Stimulated activated CD8-positive, alpha-beta memory T cell treated with anti-CD3 and anti-CD28 coated beads, Interleukin-12 subunit alpha, Interleukin-12 subunit beta, amount 100 ng/mL, for 24 hours (primary cell): ENCODE measurements around the gene CXCL14.

ENCODE experiments used
- DNase-seq: peaks from one replicate; pipeline ENCODE4 v3.0.0-alpha.2; 2020; ENCODE audit errors: extremely low read depth

CXCL14 gene

DNA sequence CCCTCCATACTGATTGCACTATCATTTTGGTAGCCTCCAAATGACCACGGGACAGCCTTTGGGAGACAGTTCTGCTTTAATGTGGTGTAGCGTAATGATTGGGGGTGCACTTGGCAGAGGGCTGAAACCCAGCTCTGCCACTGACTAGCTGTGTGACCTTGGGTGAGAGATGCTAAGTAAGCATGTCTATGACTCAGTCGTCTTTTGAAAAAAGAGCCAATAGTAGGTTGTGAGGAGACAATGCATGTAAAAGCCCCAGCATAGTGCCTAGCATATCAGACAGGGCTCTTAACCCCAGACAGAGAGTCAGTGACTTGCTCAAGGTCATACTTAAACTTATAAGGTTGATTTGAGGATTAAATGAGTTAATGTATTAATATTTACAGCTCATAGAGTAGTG is 18.0 kb upstream of the CXCL14 start:
- DNase-seq: no peak

DNA sequence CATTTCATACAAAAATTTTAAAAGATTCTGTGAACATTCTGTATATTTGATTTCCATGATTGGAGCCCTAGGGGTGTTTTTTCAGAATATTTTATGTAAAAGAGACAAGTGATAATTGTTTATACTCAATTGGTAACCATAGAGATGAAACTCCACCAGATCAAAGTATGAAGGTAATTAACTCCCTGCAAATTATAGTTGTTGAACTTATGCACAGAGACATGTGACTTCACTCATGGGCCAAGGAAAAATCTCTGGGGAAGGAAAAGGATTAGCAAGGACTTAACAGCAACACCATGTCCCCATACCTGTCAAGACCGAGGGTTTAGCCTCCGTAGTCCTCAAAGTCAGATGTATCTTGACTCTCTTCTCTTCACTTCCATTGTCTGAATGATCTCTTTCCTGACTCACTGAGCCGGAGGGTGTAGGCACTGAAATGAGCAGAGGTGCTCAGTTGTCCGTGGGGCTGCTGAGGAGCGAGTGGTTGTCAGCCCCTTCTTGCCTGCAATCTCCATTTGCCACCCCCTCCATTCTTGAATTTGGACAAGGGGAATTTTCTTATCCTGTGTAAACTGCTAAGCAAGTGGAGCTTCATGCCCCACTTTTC is 17.5 kb upstream of the CXCL14 start:
- no peak for DNase-seq

DNA sequence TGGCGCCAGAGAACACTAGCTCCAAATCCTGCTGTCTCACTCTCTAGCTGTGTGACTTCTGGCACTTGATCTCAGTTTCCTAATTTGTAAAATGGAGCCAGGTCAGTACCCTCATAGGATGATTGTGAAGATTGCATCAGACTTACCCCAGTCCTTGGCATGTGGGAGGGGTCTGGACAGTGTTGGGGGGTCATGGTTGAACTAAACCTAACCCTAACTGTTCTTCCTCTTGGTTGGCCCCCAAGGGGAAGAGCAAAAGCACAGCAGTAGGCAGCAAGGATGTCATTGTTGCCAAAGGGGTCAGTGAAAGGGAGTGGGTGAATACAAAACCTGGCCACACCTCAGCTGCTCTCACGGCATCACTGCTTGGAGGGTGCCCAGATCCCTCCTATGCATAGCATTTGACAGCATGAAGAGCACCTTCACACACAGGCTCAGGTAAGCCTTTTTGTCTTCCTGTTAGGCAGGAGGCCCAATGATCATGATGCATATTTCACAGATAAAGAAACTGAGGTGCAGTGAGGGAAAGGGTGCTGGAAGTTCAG is 15.7 kb upstream of the CXCL14 start:
- DNase-seq: no peak

DNA sequence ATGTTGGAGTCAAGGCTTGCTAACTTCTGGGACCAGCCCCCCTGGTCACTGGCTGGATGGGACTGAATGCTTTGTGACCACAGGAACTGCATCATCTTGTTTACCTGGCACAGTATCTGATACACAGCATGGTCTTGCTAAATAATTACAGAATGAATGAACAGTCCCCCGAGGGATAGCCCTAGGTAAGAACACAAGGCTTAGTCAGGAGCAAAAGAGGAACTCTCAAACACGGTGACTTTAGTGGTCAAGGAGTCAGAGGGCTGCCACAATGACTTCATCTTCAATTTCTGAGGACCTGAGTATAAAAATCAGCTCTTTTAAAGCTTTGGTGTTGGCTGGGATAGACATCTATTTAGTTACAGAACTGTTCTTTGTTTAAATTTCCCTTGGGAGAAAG is 15.1 kb upstream of the CXCL14 start:
- DNase-seq: no peak

DNA sequence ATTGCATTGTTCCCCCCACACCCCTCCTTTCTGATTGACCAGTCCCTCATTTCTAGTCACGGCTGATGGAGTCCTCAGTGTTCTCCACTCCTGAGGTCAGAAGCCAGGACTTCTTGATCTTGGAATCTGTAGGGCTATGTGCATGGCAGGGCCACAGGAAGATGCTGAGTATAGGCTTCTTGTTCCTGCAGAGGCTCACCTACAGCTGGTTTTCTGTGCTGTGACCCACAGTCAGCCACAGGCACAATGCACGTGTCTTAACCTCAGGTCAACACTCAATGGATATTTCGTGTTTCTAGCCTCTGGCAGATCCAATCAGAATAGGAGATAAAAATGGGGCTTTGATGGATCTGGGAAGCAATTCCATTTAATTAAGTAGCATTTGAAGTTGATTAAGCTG is 14.3 kb upstream of the CXCL14 start:
- no peak for DNase-seq

DNA sequence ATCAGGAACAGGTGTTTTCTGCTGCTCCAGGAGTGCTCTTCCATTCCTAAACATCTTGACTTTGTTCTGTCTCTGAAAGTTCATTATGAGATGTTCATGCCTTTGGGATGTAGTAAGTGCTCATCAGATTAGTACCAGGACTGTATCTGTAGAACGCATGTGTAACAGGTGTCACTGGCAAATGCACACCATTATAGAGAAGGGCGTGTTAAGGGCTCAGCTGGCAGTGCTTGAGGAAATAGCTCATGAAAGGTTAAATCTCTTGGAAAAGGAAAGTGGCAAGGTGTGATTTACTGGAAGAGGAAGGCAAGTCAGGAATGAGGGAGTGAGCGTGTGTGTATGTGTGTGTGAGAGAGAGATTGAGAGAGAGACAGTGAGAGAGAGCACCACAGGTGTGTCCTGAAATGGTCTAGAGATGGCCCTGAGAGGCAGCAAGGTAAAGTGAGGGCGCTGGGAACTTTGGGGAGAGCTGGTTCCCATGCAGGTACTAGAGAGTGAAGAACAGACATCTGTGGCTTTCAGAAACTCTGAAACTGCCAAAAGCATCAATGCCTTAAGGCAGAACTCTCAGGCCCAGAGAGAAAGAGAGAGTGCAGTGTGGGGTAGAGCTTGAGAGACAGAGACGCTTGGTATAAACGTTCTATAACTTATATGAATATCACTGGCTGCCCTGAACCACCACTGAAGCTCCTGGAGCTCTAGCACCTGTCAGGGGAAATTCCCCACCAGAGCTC is 13.7 kb upstream of the CXCL14 start:
- DNase-seq: no peak

DNA sequence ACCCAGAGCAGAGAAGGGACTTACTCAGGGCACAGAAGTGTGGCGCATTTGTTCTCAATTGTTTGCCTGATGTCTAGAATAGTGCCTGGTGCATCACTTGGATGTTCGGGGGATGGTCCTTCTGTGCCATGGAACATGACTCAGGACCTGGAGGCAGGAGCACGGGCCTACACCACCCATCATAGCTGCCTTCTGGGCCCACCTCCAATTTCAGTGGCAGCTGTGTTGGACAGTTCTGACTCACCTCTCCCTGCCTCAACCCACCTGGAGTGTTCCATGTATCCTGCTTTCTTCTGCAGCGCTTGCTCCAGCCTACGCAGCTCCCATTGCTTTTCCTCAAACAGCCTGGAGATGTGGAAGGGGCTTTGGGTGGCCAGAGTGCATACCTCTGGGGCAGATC is 12.5 kb upstream of the CXCL14 start:
- no peak for DNase-seq

DNA sequence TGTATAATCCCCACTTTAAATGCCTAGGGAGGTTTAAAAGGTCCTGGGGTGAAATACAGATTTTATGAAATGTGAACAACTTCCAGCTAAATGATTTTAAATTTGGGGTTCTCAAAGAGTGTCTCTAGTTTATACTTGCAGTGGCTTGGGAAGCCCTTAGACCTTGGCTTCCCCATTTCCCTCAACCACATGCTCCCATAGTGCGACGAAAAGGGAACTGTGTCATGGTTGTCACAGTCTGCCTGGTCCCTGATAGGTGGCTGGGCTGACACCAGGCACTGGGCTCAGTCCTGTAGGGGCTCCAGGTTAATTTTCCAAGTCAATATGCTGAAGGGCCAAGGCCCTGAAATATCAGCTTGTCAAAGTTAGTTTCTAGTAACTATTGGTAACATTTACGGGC is 10.4 kb upstream of the CXCL14 start:
- no peak for DNase-seq

DNA sequence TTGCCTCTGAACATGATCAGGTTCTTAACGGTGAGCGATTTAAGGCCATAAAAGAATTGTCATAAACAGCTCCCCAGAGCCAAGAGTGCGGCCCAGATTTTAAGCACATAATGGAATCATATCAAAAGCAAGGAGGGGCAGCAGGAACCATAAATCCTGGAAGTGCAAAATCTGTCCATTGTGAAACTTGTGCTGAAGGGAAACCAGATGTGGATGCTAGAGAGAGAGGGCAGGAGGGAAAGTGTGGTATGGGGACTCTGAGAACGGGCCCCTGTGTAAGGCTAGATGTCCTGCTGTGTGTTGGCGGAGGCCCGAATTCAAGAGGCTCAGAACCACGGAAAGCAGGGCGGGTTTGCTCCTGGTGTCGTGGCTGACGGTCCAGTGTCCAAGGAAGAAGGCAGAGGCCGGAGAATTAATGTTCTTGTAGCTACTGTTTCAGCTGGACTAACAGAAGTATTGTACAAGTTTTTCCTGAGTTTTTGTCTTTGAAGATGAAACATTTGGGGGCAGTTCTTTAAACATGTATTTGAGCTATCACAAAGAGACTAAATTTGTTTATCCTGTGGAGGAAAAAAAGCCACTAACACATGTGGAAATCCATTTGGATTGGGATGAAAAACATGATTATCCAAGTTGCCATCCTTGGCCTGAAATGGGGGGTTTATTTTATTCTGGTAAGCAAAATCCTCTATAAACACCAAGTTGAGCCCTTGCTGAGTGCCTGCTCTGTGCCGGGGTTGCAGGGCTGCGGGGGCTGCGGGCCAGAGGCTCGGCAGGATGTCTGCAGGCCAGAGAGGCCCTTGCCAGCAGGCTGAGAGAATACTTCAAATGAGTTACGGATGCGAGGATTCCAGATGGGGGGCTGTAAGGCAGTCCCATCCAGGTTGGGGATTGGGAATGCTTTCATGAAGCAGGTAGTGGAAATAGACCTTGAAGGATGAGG is 9.2 kb upstream of the CXCL14 start:
- DNase-seq: no peak

DNA sequence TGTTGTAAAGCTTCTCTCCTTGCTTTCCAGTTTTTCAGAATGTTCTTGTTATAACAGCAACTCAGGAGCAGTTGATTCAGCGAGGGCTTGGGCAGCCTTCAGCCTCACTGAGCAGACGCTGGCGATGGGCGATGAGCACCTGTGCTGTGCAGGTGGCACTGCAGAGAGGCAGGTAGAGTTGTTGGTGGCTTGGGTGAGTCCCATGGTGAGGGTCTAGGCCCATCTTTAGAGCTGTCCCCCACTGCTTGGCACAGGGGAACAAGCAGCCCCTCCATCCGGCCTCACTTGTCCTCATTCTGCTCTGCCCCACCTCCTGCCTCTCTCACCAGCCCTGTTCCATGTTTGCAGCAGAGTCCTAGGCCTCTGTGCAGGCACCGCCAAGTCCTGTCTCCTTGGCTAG is 6.1 kb upstream of the CXCL14 start:
- DNase-seq: no peak

DNA sequence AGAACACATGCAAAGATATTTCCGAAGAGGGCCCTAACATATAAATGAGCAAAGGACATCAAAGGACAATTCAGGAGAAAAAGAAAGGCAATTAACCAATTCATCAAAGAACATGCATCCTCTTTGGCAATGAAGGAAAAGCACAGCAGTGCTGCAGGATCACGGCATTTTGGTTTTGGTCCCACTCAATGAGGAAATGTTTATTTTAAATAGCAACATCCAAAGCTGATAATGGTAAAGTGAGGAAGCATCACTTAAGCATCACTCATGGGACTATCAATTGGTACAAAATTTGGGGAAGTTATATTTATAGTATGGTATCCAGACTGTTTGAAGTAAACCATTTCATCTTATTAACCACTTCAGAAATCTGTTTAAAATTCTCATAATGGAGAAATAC is 5.5 kb upstream of the CXCL14 start:
- no peak for DNase-seq

DNA sequence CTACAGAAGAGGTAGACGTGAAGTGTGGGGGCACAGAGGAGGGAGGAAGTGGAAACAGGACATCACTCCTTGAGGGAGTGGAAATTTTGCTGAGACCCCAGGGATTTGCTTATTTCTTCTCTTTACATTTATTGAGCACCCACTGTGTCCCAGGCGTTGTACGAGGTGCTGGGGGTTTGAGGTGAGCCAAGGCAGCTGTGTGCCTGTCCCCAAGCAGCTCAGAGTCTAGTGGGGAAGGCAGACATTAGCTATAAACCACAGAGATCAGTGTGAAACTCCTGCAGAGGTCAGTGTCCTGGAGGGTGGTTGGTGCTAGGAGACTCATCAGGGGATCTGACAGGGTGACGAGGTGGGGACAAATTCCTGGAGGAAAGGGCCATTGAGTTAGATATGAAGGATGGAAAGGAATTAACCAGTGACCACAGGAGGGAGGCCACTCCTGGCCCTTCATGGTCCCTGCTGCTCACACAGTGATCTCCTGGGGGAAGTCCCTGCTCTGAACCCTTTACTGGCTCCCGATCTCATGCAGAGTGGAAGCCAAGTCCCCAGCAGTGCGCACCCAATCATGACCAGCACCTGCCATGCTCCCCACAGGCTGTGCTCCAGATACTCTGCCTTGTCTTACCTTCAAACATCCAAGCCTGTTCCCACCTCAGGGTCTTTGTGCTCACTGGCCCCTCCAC is 3.4 kb upstream of the CXCL14 start:
- DNase-seq: no peak

DNA sequence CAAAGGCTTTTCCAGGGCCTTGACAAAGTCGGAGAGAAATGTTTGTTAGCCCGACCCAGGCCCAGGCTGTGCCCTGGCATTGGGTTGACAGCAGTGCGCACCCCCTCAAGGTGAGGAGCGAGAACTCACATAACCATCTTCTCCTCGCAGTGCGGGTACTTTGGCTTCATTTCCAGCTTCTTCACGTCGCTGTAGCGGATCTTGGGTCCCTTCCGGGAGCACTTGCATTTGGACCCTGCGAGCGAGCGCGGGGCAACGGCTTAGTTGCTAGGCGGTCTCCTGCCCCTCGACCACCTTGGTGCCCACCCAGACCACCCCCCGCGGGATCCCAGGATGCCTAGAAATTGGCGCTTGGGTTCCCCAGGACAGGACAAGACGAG is 496 bp downstream of the CXCL14 start:
- DNase-seq: no peak

DNA sequence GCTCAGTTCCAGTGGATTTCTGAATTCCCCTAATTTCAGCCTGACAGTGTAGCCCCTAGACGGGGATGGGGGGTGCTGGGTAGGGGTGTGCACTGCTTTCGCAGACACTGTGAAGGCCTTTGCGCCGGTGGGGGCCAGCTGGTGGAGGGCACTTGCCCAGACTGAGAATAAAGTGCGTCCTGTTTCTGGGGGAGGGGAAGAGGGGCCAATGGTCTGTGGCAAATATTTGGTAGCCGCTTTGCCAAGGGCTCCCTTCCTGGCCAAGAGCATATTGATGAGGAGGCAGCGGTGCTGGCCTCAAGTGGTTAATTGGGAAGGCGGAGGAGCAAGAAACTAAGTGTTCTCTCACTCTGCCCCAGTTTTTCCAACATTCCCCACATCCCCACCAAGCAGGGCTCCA is 1.4 kb downstream of the CXCL14 start:
- no peak for DNase-seq

DNA sequence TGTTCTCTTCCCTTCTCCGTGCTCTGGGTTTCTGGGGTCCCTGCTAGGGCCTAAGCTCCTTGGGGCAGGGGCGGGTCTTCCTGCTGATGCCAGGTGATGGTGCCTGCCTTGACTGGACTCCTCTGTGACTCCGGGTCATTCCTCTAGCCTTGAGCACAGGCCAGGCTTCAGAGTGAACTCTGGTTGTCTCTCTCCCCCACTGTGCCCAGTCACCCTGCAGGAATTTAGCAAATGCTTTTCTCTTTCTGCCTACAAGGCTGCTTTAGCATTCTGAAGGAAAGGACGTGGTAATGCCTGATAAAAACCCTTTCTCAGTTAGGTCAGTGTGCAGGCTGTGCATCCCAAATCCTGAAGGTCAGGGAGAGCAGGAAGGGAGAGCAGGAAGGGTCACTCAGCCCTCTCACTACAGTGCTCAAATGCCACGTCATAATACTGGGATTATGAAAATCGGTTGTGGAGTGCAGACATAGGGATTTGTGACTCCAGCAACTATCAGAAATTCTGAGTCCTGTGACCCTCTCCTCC is 2.7 kb downstream of the CXCL14 start:
- no peak for DNase-seq

DNA sequence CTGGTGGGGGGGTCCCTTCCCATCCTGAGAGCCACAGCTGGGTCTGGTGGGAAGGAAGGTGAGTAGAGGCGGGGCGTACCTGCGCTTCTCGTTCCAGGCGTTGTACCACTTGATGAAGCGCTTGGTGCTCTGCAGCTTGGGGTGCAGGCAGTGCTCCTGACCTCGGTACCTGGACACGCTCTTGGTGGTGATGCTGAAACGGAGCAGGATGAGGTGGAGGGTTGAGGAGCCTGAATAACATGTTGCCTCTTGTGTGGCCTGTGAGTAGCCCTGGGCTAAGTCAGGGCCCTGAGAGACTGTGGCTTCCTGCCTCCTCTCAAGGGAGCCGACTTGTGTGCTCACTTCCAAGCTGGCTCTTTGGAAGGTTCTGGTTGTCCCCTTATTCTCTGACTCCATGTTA is 4.3 kb downstream of the CXCL14 start:
- no peak for DNase-seq

DNA sequence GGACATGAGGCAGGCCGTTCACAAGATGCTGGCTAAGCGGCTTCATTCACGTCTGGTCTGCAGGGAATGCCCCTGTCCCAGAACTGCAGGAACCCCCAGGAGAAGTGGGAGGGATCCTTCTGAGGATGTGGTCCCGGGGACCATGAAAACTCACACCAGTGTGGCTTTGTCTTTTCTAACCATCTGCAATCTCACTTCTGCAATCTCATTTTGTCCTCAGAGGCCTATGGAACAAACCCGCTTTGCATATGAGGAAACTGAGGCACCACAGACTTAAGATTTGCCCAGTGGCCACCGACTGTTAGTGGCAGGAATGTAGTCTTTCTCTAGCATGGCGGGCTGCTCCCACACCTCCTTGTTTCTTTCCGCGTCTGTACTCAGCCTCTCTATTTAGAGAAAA is 6.9 kb downstream of the CXCL14 start:
- DNase-seq: no peak

DNA sequence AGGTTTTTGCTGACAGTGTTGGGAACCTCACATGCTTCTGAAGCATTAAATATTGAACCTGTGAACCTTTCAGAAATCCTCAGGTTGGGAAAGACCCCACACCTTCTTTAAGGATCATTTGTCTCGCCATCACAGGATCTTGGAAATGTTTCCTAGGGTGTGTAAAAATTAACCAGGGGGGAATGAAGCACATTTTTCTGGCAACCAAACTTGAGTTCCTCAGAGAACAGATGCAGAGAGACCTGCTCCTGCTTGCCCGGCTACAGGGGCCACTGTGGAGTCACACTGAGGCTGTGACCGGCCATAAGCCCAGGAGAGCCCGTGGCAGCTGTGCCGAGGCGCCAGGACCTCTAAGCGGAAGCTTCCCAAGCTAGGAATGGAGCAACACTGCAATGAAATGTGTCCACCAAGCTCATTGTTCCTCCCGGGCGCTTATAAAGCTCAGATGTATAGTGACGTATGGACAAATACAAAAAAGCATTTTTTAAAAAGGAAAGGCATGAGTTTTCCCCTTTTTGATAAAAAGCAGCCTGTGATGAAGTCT is 7.7 kb downstream of the CXCL14 start:
- no peak for DNase-seq

DNA sequence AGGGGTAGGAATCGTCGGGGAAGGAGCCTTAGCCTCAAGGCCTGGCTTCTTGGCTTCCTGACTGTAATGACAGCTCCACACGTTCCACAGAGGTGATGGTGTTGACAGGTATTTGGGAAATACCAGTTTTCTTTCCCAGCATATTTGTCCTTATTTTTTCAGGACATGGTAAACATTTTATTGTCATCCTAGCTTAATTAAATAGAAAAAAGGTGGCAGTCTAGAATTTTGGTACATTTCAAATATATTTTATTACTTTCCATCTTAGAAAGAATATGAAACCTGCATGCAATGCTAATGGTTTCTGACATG is 8.4 kb downstream of the CXCL14 start:
- no peak for DNase-seq

DNA sequence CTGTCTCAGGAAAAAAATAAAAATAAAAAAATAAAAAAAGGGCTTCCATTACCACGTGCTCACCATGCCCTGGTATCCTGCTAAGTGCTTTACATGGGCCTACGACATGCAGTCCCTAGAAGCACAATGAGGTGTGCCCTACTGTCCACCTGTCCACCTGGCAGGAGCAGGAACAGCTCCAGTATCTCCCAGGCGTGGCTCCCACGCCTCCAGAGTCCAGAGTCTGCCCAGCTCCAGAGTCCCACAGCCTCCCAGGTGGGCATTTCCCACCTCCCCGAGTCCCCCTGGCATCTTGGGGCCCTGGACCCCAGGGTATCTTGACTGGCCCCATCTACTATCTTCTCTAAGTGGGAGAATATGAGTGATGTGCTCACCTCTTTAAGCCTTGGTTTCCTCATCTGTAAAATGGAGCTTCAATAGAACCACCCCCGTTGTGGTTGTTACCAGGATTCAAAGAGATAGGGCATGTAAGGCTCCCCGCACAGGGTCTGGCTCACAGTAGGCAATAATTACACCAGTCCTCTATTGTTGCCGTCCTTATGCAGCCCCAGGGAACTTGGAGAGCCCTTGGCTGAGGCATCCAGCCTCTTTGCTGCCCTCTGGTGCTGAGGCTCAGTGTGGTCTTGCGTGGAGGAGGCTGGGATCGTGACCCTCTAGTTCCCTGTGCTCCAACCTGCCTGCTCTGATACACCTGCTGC is 8.9 kb downstream of the CXCL14 start:
- no peak for DNase-seq

DNA sequence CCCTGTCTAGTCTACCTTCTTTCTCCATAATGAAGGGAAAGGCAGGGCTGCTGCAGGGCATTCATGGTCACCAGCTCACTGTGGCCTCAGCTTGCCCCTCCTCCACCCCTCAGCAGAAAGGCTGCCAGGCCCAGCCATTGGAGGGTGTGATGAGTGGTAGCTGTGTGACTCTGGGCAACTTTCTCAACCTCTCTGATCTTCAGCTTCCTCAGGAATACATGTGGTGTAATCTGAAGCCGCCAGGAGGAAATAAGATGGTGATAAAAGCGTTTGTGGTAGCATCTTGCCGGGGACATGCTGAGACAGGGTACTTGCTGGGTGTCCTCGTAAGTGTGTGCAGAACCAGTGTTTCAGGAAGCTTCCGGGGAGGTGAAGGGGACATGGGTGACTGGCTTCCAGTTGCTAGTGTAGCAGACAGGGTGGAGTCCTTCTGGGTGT is 9.8 kb downstream of the CXCL14 start:
- DNase-seq: no peak
